ENCODE measurements around the gene HES3. TPM values are rescaled to one million over a fixed set of nuclear protein-coding genes. Genes with fewer than 3 reads are reported as not detected.

Gene HES3
- total RNA-seq, 1 experiment from 2014 or later, result not detected

GRCh38 chr1:6292102-6292501 is 48.1 kb downstream of the HES3 start:
- in situ Hi-C loops (cut with HindIII; ENCODE audit: low sequenced_read_pairs), result no loop called here

GRCh38 chr1:6294080-6294889 is 50.3 kb downstream of the HES3 start:
- no peak for DNase-seq (ENCODE audit: low spot score)
- in situ Hi-C loops (cut with HindIII; ENCODE audit: low sequenced_read_pairs), result no loop called here

More at GRCh38 chr1:6292102-6292501, 48.1 kb downstream of the HES3 start:
- no peak for DNase-seq (ENCODE audit: low spot score)

DNA sequence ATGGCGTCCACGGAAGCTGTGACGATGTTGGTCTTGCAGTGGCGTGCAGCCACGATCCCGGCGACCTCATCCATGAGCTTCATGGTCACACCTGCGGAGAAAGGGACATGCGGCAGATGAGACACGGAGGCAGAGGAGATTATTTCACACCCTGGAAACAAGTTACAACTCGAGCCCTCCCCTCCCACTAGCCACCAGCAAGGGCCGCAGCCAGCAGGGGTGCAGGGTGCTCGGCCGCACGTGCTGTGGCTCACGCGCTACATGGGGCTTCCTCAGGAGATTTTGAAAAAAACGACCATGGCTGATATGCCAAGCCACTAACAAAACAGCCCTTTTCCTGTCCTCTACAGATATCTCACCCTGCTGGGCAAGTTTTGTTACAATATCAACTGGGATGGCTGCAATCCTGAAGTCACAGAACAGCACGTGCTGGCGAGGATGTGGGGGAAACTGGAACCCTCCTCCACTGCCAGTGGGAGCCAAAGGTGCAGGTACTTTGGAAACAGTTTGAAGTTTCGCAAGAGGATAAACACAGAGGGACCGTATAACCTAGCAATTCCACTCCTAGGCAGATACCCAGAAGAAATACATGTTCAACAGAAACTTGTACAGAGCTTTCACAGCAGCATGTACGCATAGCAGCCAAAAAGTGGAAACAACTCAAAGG is 51.0 kb downstream of the HES3 start:
- in situ Hi-C loops (cut with HindIII; ENCODE audit: low sequenced_read_pairs), result no loop called here
- no peak for DNase-seq (ENCODE audit: low spot score)

Other genes starting within 250 kb of the HES3 start
- 0.71 and 1.8 TPM in 2 replicates for gene KCNAB2, start 198.3 kb upstream of the HES3 start, total RNA-seq (2014; rRNA removed; shearing (Covaris generic))
- gene CHD5, start 63.9 kb upstream of the HES3 start, total RNA-seq (2014; rRNA removed; shearing (Covaris generic)), result 12.0 and 13.5 TPM in 2 replicates
- 286 and 296 TPM in 2 replicates for gene RPL22, start 44.6 kb upstream of the HES3 start, total RNA-seq (2014; rRNA removed; shearing (Covaris generic))
- gene RNF207, start 38.1 kb upstream of the HES3 start, total RNA-seq (2014; rRNA removed; shearing (Covaris generic)), result 0.44 and 5.1 TPM in 2 replicates
- 93.8 and 107 TPM in 2 replicates for gene ICMT, start 8.2 kb upstream of the HES3 start, total RNA-seq (2014; rRNA removed; shearing (Covaris generic))
- 3.3 and 4.5 TPM in 2 replicates for gene GPR153, start 16.9 kb downstream of the HES3 start, total RNA-seq (2014; rRNA removed; shearing (Covaris generic))
- 94.4 and 99.2 TPM in 2 replicates for gene ACOT7, start 149.6 kb downstream of the HES3 start, total RNA-seq (2014; rRNA removed; shearing (Covaris generic))
- gene HES2, start 175.7 kb downstream of the HES3 start, total RNA-seq (2014; rRNA removed; shearing (Covaris generic)), result 1.6 and 3.1 TPM in 2 replicates
- gene ESPN, start 180.6 kb downstream of the HES3 start, total RNA-seq (2014; rRNA removed; shearing (Covaris generic)), result 0.07 TPM in 1 of 2 replicates, not detected in the other
- 4.9 and 6.1 TPM in 2 replicates for gene TNFRSF25, start 222.0 kb downstream of the HES3 start, total RNA-seq (2014; rRNA removed; shearing (Covaris generic))
- gene PLEKHG5, start 247.5 kb downstream of the HES3 start, total RNA-seq (2014; rRNA removed; shearing (Covaris generic)), result 8.2 and 8.6 TPM in 2 replicates

Measured in G401 (cell line).